Stimulated activated CD4-positive, alpha-beta T cell treated with anti-CD3 and anti-CD28 coated beads, Interleukin-1b, Interleukin-23, amount 100 ng/mL, for 24 hours (primary cell): ENCODE results near the gene TMEM240.
"Not testable (repeated sequence)": the region's sequence is repeated elsewhere in the genome, so short reads cannot be mapped to it uniquely, and the experiment has no call there.

ENCODE experiments used
- DNase-seq, 4 experiments: peaks; one replicate each; pipeline ENCODE4 v3.0.0-alpha.2; 2020; ENCODE audit warnings: low read depth in 4 of 4, low spot score in 1 of 4

TMEM240 gene

DNA sequence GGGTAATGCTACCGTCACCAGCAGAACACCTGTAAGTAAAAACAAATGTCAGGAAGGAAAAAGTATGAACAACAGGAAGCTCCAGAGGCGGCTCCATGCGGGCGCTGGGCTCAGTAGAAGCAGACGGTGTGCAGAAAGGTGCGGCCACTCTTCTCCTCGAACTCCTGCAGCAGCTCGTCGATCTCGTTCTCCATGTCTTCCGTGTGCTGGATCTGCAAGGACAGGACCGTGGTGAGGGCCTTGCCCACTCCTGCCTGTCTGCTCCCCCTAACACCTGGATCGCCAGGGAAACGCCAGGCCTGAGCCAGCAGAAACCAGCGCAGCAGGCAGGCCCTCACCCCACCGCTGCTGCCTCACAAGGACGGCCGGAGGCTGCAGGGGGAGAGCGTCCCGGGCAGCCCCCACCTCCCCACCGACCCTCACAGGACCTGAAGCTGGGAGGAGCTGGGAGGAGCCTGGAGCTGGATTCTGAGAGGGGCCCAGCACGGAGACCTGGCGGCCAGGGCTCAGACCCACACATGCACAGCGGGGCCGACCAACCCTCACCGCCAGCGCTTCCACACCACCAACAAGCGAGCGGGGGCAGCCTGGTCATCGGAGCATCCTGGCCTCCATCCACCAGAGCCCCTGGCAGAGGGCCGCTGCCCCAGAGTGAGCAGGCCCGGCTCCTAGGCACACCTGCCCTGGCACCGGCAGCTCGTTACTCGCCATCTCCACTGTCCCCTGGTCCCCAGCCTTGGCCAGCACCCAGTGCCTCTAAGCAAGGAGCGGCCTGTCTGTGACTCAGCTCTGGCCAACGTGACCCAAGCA, 1.7 kb upstream of the TMEM240 start:
- no peak for DNase-seq

DNA sequence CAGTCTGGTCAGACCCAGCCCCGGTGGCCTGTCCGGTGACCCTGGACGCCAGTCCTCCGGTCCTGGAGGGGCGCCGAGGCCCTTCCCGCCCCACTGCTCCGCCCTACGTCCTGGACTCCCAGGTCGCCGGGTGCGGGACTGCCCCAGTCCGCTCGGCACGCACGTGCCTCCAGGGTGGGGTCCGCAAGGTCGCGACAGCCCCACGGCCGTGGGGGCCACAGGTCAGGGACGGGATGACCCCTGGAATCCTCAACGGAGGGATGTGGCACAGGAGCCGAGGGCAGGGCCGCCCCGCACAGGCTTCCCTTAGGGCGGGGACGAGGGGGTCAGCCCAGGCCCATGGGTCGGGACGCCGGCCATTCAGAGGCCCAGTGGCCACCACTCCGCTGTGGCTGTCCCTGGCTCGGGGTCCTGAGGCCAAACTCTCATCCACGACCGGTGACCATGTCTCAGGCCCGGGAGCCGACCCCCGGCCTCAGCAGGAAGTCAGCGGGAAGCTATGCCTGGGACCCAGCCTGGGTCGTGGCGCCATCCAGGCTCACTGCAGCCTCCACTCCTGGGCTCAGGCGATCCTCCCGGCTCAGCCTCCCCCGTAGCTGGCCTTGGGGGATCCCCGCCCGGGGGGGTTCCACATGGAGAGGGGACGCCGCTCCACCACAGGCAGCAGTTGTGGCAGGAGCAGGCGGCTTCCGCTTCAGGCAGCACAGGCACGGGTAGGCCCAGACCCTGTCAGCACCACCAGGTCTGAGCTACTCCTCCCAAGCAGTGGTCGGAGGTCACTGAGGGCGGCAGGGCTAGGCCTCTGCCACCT, 599 bp upstream of the TMEM240 start:
- DNase-seq = no peak

DNA sequence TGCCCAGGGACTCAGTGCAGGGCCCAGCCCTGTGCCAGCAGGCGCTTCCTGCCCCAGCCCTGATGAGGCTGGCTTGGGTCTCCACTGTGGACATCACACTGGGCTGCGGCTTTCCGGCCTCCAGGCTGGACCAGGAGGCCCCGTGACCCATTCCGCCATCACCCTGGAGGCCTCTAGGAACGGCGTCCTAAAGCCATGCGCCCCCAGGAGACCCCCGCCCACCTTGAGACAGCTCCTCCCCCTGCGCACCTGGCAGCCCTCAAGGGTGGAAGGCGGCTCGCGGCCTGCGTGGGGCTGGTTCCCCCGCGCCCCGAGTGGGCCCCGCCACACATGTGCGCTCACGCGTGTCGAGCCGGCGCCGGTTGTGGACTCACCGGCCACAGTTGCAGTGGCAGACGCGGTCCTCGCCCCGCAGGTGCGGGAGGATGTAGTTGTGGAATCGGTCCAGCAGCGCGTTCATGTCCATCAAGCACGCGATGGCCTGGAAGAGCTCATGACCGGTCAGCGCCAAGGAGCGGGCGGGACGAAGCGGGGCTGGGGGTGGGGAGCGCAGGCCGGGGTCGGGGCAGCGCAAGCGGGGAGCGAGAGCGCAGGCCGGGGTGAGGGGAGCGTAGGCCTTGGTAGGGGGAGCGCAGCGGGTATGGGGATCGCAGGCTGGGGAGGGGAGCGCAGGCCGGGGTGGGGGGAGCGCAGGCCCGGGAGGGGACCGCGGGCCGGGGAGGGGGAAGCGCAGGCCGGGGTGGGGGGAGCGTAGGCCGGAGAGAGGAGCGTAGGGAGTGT, 924 bp downstream of the TMEM240 start:
- no peak for DNase-seq

DNA sequence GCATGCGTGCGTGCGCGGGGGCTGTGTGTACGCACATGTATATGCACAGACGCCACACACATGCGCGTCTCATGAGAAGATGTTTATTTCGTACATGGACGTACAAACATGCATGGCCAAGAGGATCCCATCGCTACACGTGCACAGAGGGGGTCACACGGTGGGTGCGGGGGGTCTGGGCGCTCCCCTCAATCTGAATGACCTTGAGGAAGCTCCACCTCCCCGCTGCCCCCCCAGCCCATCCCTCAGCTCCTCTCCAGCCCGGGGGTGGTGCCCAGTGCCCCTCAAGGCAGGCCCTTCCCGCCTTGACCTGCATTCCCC, 1.5 kb downstream of the TMEM240 start:
- no peak for DNase-seq

DNA sequence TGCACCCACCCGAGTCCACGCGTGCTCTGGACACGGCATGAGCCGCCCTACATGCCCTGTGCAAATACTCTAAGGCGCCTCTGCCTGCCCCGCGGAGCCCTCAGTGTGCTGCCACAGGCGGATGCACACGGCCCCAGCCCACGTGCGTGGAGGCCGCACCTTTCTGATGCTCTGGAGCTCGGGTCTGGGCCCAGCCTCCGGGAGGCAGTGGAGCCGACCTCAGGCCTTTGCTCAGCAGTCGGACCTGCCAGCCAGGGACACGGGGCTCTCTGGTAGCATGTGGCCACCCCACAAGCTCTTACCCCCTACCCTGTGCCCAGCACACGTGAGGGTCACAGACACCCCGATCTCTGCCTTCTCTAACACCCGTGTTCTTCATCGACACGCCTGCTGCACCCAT, 2.1 kb downstream of the TMEM240 start:
- no peak for DNase-seq

DNA sequence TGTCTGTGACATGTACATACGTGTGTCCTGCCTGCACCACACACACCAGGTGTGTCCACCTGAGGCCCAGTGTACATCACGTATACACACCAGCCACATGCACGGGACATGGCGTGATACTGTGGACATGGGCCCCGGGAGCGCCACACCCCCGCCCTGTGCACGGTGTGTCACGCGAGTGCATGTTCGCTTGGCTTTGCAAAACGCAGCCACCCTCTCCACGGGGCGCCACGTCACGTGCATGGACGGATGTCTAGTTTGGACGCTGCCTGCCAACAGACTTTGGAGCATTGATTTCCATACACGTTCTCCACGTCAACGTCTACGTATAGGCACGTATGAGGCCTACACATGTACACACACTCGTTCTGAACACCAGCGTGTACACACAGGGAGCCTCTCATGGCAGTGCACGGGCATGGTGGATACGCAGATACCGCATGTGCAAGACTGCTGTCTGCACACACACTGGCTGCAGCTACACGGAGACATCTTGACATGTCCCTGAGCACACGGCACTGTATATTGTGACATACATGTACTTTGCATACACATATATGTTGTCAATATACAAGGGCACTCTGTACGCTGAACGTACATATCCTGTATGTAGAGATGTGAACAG, 2.7 kb downstream of the TMEM240 start:
- no peak for DNase-seq

DNA sequence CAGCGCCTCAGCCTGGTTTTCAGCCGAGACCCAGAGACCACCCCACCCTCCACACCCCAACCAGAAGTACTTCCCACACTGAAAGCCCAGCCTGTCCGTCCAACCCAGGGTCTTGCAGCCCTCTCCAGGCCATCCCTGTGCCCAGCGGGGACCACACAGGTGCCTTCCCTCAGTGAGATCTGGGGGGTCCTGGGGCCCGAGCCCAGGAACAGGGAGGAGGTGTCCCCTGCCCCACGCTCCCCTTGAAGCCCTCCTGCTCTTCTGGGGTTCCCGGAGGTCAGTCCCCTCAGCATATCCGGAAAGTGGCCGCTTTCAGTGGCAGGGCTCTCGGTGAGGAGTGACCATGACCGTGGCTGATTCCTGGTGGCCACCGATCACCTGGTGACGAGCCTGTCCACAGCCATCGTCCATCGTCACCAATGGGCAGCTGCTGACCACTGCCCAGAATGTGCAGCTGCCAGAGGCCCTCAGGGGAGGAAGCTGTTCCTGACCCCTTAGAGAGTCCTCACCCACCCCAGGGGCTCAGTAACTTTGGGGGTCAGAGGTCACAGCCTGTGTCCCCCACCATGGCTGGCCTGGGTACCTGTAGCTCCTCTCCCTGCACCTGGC, 3.4 kb downstream of the TMEM240 start:
- DNase-seq = no peak

DNA sequence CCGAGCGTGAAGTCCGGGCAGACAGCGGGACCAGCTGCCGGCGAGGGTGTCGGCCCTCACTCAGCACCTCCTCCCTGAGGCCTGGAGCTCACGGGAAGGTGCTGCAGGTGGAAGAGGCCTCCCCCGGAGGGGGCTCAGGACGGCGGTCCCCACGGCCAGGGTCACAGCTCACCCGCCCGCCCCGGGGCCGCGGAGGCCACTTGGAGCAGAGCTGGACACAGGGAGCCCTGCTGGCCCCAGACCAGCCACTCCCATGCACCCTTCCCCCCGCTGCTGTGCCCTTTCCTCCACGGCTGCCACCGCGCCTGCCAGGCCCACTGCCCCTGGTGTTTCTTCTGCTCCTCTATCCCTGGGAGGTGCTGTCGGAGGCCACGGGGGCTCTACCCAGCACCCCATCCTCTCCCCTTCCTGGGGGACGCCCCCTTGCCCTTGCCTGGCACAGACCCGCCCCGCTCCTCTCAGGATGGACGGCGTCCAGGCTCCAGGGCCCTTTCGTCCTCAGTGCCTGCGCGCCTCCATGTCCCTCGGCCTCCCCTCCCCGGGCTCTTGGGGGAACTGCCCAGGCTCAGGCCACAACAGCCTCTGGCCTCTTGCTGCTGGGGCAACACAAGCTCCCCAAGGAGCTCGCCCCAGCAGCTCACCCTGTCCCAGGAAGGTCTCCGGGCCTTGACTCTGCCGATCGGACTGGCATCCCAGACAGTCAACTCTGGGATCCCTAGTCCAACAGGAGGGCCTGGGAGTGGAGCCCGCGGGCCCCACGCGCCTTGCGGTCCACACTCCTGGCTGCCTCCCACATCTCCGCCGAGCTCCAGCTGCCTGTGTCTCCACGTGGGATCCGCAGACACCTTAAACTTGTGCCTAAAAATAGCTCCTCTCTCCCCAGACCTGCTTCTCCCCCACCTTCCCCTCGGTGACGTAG, 4.1 kb downstream of the TMEM240 start:
- no peak for DNase-seq

DNA sequence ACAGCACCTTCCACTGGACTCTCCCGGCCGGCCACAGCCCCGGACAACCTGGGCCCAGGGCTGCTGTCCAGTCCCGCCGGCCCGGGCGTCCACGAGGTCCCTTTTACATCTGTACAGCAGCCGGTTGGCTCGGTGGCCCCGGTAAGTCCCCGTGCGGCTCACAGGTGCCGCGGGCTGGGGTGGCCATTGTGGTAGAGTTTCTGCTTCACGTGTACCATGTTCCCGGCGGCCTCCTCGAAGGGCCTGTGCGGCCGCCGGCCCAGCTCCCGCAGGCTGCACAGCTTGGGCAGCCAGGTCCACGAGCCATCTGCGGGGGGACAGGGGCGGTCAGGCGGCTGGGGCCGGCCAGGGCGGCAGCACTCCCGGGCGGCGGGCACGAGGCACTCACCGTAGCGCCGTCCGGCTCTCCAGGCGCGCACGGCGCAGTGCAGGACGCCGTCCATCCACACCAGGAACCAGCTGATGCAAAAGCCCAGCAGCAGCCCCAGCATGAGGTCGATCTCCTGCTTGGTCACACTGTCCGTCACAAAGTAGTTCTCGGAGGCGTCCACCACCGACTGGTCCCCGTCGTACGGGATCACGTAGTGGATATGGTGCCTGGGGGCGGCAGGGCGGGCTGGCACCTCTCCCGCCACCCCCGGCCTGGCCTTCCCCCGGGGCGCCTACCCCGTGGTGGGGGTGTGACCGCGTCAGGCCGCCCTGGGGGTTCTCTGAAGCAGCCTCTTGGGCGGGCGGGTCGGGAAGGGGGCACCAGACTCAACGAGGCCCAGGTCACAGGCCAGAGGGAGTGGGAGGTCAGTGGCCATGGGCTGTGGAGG, 5.0 kb downstream of the TMEM240 start:
- no peak for DNase-seq

DNA sequence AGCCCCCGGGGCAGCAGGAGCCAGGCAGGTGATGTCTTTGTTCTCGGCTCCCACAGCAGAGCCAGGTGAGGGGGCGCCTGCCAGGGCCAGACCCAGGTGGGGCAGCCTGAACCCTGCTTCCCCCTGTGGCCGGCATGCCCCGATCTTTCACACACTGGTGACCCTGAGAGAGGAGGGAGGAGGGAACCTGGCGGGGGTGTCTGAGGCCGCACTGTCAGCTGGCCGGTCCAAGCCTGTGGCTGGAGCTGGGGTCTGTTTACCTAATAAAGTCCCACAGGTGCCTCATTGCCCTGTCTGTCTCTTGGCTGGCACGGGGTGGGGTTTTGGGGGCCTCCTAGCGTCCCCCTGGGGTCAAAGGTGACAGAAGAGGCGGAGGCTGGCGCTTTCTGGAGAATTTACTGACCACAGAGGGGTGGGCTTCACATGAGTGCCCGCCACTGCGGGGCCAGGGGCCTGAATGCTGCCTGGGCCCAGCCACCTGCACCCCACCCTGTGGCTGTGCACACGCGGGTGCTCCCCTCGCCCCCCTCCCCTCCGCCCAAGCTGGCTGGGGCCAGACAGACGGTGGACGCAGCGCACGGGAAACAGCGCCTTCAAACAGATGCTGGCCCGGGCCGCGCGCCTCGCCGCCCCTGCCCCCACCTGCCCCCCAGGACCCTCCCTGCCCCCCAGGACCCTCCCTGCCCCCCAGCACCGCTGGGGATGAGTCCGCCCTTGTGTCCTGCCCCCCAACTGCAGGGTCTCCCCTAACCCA, 5.8 kb downstream of the TMEM240 start:
- no peak for DNase-seq

DNA sequence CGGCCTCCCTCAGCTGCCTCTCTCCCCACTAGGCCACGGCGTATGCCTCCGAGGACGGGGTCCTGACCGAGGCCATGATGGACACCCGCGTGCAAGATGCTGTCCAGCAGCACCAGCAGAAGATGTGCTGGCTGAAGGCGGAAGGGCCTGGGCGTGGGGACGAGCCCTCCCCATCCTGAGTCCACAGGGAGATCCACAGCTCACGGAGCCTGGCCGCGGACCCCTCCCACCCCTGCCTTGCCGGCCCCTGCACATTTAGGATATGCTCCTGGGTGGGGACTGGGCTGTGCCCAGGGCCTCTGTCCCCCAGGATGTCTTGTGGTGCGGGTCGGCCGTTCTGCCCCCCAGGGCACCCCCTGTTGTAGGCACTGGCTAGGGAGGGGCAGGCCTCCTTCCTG, 6.5 kb downstream of the TMEM240 start:
- DNase-seq = not testable (repeated sequence)

DNA sequence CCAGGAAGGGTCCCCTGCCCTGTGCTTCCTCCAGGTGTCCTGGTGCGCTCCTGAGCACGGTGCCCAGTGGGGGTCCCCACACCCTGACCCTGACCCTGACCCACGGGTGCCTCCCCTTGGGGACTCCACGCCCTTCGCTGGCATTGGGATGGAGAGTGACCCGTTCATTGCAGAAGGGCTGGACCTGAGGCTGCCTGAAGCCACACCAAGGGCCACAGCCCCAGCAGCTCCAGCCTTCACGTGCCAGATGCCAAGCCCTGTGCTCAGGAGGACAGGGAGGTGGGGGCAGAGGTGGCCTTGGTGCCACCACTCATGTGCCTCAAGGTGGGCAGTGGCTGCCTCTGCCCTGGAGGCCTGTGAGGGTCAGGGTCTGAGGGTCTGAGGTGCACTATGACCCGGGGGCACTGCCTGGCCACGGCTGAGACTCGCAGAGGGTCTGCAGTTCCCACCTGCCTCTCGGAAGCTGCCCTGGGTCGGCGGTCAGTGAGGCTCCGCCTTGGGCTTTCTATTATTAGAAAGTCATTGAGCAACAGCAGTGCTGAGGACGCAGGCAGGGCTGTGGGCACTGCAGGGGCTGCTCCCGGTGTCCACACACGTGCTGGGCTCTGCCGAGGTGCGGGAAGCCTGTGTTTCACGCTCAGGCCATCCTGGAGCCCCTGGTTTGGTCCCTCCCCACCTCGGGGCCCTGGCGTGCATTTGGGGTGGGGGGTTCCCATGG, 7.1 kb downstream of the TMEM240 start:
- not testable (repeated sequence) for DNase-seq

DNA sequence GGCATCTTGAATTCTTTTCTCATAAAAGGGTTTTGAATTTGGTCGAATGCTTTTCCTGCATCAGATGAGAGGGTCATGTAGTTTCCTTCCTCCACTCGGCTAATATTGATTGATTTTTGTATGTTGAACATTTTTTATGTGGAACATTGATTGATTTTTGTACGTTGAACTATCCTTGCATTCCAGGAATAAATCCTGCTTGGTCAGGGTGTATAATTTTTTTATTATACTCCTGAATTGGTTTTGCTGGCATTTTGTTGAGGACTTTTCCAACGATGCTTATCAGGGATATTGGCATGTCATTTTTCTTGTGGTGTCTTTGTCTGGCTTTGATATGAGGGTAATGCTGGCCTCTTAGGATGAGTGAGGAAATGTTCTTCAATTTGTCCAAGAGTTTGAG, 8.5 kb downstream of the TMEM240 start:
- no peak for DNase-seq

DNA sequence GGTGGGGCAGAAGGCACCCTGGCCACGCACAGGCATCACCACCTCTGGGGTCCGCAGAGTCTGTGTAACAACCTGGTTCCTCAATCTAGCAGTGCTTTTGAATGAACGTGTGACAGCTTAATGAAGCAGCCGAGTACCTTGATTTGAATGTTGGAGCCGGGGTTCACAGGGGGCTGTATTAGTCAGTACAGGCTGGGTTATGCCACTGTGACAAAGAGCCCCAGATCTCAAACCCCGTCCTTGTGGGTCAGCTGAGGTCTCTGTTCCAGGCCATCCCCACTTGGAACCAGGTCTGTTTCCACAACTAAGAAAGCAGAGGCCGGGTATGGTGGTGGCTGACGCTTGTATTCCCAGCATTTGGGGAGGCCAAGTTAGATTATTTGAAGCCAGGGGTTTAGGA, 10.5 kb downstream of the TMEM240 start:
- no peak for DNase-seq

DNA sequence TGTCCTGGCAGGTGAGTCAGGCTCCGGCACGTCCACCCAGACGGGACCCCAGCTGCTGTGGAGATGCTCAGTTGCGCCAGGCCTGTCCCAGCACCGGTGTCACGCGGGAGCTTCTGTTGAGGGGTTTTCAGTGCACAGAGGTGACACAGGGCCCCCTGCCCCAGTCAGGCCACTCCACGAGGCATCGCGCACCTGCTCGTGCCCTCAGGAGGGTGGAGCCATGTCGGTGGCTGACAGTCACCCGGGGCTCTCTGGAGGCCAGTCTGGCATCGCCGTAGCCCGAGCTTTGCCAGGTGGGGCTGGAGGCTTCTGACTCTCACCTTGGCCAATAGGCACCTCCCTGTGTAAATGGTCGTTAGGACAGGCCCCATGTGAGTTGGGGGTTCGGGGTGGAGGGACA, 11.1 kb downstream of the TMEM240 start:
- no peak for DNase-seq

DNA sequence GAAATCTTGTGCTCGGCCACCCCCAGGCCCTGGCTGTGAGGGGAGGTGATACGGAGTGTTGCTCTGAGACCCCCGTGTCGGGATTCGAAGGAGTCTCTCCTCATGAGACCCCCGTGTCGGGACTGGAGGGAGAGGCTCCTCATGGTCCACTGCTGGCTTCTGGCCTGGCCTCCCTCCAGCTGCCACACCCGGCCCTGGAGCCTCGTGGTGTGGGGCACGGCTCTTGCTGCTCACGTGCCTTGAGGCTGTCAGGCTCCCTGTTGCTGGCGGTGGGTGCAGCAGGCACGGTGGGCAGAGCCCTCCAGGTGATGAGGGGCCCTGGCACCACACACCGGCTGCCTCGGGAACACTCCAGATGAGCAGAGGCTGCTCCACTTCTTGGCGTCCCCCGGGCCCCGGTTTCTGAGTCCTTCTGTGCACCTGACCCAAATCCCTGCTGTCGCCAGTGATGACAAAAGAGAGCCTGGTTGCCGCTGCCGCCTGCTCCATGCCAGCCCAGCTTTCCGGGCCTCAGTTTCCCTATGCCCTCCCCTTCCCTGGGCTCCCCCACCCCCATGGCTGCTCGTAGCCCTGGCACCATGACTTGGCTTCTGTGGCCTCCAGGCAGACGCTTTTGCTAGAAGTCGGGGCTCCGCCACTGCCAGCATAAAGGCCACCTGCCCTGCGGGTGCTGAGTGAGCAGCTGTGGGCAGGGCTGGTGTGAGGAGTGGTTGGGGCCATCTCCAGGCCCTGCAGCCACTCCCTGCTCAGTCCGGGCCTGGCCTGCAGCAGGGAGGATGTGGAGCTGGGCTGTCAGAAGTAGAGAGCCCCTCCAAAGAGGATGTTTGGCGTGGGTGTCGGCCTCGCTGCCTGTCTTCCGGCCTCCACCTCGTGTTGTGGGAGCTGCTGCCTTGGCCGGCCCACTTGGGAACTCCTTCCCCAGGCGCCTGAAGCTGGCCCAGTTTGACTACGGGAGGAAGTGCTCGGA, 11.8 kb downstream of the TMEM240 start:
- no peak for DNase-seq
